Measurements from ENCODE around the gene SLC23A1.

GRCh38 chr5:139385061-139386049 is 2.3 kb upstream of the SLC23A1 start:
- TF ChIP-seq POLR2A (IDR thresholded peaks at IDR 0.05) (no peak), CTCF (IDR thresholded peaks at IDR 0.05) (peak in 3 of 4 donors; percentile 31 to 32 (median 32))
